Activated T-helper 1 cell treated with anti-CD3 and anti-CD28 coated beads, Interleukin-2, amount 50 U/mL, for 16 hours (primary cell): Measurements from ENCODE around the gene SPRR5.

Experiments used
- DNase-seq, 2 donors: peaks; one replicate each; pipeline ENCODE4 v3.0.0-alpha.2; 2020; ENCODE audit warnings: low read depth in 1 of 2, low spot score in 1 of 2

SPRR5 gene

GRCh38 chr1:152981146-152981871, 34.3 kb downstream of the SPRR5 start:
- no peak for DNase-seq

- DNase-seq, result no peak
Observed at GRCh38 chr1:152982076-152982475, 35.1 kb downstream of the SPRR5 start.

- no peak for DNase-seq
Observed at GRCh38 chr1:152983234-152983633, 36.2 kb downstream of the SPRR5 start.

- DNase-seq, result no peak
Observed at GRCh38 chr1:152983743-152984142, 36.7 kb downstream of the SPRR5 start, which contains the start of gene SPRR1A. Gene SPRR1A (plus strand): TSS chr1:152984081. CDS start chr1:152985231, 1,150 bp downstream.

GRCh38 chr1:152986578-152986977, 39.6 kb downstream of the SPRR5 start:
- DNase-seq, result no peak

GRCh38 chr1:152993186-152993585, 46.2 kb downstream of the SPRR5 start:
- DNase-seq, result no peak

- DNase-seq, result no peak
Observed at GRCh38 chr1:152995842-152996241, 48.8 kb downstream of the SPRR5 start.

- no peak for DNase-seq
Observed at GRCh38 chr1:152996633-152997400, 49.8 kb downstream of the SPRR5 start.

- DNase-seq, result no peak
Observed at GRCh38 chr1:152997901-152998300, 50.9 kb downstream of the SPRR5 start.

GRCh38 chr1:152998476-152998875, 51.5 kb downstream of the SPRR5 start:
- DNase-seq, result no peak
